ENCODE data around the gene HIPK2. TPM values are rescaled to one million over a fixed set of nuclear protein-coding genes. Genes with fewer than 3 reads are reported as not detected.

HIPK2 gene
- total and polyA plus RNA-seq, 2 experiments from 2014 or later = 7.3 to 16.9 TPM

- no peaks in the 10 kb centered on the region for H3F3A ChIP-seq (replicated peaks; ENCODE audit: low read depth)
- DNase-seq (ENCODE audit: low spot score) (no peak), ATAC-seq (no peak)
- no peaks in the 10 kb centered on the region for H3K36me3 ChIP-seq (ENCODE audit: insufficient read depth)
- H3K4me3 Mint-ChIP-seq = no peak overlapping the region
- H3K36me3 Mint-ChIP-seq (ENCODE audit: low read depth) = peaks cover 3% of the 10 kb centered on the region; the same call in 2 of the 3 replicates
- no peaks in the 10 kb centered on the region for H3K79me2 ChIP-seq (replicated peaks; ENCODE audit: insufficient read depth)
- H3K4me1 ChIP-seq (ENCODE audit: insufficient read depth) = peaks cover 7% of the 10 kb centered on the region; the same call in 1 of the 2 replicates
- no peak overlapping the region for H3K27ac ChIP-seq (ENCODE audit: low read depth)
- no peak overlapping the region for H3K4me3 ChIP-seq
- H3K4me2 ChIP-seq = no peak overlapping the region
- no peak overlapping the region for H3K27ac Mint-ChIP-seq
- peaks cover 42% of the 10 kb centered on the region for H3K27me3 ChIP-seq (ENCODE audit: insufficient read depth)
- no peak overlapping the region for H2AFZ ChIP-seq
- TF ChIP-seq ETS1 (IDR thresholded peaks at IDR 0.05) = no peak
- no peak for TF ChIP-seq CTCF (conservative IDR thresholded peaks at IDR 0.05; ENCODE audit: low read depth in 2 of 2)
- no peaks in the 10 kb centered on the region for H3K9me2 ChIP-seq (ENCODE audit: insufficient read depth)
- H3K27me3 Mint-ChIP-seq (ENCODE audit: insufficient read depth, low read depth, poor library complexity) = peaks cover 42% of the 10 kb centered on the region
- H3K4me1 Mint-ChIP-seq = peaks cover 4% of the 10 kb centered on the region; the same call in 2 of the 3 replicates
- H4K20me1 ChIP-seq (replicated peaks; ENCODE audit: insufficient read depth) = no peaks in the 10 kb centered on the region
- H3K9me3 Mint-ChIP-seq = peaks cover 3% of the 10 kb centered on the region; the same call in 1 of the 3 replicates
Observed at GRCh38 chr7:139525750-139526149, 252.0 kb downstream of the HIPK2 start.

GRCh38 chr7:139525239-139525638, 252.6 kb downstream of the HIPK2 start:
- Histone ChIP-seq H3K4me1 (ENCODE audit: insufficient read depth) (peaks cover 7% of the 10 kb centered on the region; the same call in 1 of the 2 replicates), H3K4me3 (no peak overlapping the region), H4K20me1 (replicated peaks; ENCODE audit: insufficient read depth) (no peaks in the 10 kb centered on the region), H3K27me3 (ENCODE audit: insufficient read depth) (peaks cover 42% of the 10 kb centered on the region), H3K4me2 (no peak overlapping the region), H3K27ac (ENCODE audit: low read depth) (no peak overlapping the region), H3K9me2 (ENCODE audit: insufficient read depth) (no peaks in the 10 kb centered on the region), H3F3A (replicated peaks; ENCODE audit: low read depth) (no peaks in the 10 kb centered on the region), H3K36me3 (ENCODE audit: insufficient read depth) (no peaks in the 10 kb centered on the region), H2AFZ (no peak overlapping the region), H3K79me2 (replicated peaks; ENCODE audit: insufficient read depth) (no peaks in the 10 kb centered on the region)
- peaks cover 4% of the 10 kb centered on the region; the same call in 2 of the 3 replicates for H3K4me1 Mint-ChIP-seq
- peaks cover 44% of the 10 kb centered on the region for H3K27me3 Mint-ChIP-seq (ENCODE audit: insufficient read depth, low read depth, poor library complexity)
- no peak overlapping the region for H3K4me3 Mint-ChIP-seq
- DNase-seq (ENCODE audit: low spot score) (no peak), ATAC-seq (no peak)
- H3K9me3 Mint-ChIP-seq = peaks cover 3% of the 10 kb centered on the region; the same call in 1 of the 3 replicates
- peaks cover 3% of the 10 kb centered on the region; the same call in 2 of the 3 replicates for H3K36me3 Mint-ChIP-seq (ENCODE audit: low read depth)
- no peak overlapping the region for H3K27ac Mint-ChIP-seq
- no peak for TF ChIP-seq EZH2phosphoT487 (IDR thresholded peaks at IDR 0.05; ENCODE audit: unreplicated experiment)
- TF ChIP-seq ZNF462 (CRISPR knock-in tag; IDR thresholded peaks at IDR 0.05) = no peak
- TF ChIP-seq REST (IDR thresholded peaks at IDR 0.05; ENCODE audit: unreplicated experiment) = no peak
- TF ChIP-seq ZNF114 (CRISPR knock-in tag; IDR thresholded peaks at IDR 0.05) = no peak
- no peak for TF ChIP-seq ETS1 (IDR thresholded peaks at IDR 0.05)
- TF ChIP-seq CREB1 (CRISPR knock-in tag; IDR thresholded peaks at IDR 0.05; ENCODE audit: low read depth) = no peak

Data from GM23338 (cell line).